Endothelial cell of umbilical vein (primary cell): ENCODE data around the gene KDM7A.

Experiments
- EZH2 ChIP-seq: IDR thresholded peaks from 2 replicates; pipeline ENCODE4 v1.6.1; 2012; ENCODE audit warnings: borderline replicate concordance, low read depth, mild to moderate bottlenecking, moderate library complexity, low read length, inconsistent platforms; ENCODE audit not compliant: severe bottlenecking
- FOS ChIP-seq: IDR thresholded peaks from 2 replicates; pipeline ENCODE4 v1.6.1; 2011; ENCODE audit warnings: mild to moderate bottlenecking, low read length, moderate library complexity, borderline replicate concordance; ENCODE audit not compliant: insufficient read depth
- MYC ChIP-seq: IDR thresholded peaks from one replicate; pipeline ENCODE4 v1.6.1; 2011; ENCODE audit warnings: mild to moderate bottlenecking, low read depth, low read length
- POLR2A ChIP-seq: IDR thresholded peaks from 2 replicates; pipeline ENCODE4 v1.6.1; 2012; ENCODE audit warnings: low read depth, mild to moderate bottlenecking, control low read depth, low read length
- TF ChIP-seq, protein P1 (sequence below), 2 donors: IDR thresholded peaks; 1 replicate in 1 of 2; 2 replicates in 1 of 2; pipeline ENCODE4 v1.5.1; 2011; ENCODE audit warnings: low read length in 2 of 2, mild to moderate bottlenecking in 2 of 2, moderate library complexity in 2 of 2, control low read depth in 1 of 2, inconsistent platforms in 1 of 2, low read depth in 1 of 2; ENCODE audit not compliant: insufficient read depth in 1 of 2; ENCODE audit errors: extremely low read depth in 1 of 2

DNA sequence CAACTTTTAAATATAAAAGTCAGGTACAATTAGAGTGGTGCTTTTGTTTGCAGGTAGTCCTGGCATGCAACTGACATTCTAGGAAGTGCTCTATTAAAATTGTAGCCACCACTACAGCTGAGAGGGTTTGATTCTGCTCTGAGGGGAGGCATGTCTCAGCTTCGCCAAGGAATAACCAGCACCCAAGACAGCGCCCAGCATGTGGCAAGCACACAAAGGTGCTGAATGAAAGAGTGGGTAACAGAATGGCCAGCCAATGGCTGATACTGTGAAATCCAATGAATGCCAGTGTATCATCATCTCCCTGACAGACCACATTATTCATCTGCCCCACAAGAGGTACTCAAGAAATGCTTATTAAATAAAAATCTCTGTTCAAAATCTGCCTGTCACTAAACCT, 121.0 kb downstream of the KDM7A start:
- no peak for TF ChIP-seq POLR2A
- TF ChIP-seq, protein P1, sequence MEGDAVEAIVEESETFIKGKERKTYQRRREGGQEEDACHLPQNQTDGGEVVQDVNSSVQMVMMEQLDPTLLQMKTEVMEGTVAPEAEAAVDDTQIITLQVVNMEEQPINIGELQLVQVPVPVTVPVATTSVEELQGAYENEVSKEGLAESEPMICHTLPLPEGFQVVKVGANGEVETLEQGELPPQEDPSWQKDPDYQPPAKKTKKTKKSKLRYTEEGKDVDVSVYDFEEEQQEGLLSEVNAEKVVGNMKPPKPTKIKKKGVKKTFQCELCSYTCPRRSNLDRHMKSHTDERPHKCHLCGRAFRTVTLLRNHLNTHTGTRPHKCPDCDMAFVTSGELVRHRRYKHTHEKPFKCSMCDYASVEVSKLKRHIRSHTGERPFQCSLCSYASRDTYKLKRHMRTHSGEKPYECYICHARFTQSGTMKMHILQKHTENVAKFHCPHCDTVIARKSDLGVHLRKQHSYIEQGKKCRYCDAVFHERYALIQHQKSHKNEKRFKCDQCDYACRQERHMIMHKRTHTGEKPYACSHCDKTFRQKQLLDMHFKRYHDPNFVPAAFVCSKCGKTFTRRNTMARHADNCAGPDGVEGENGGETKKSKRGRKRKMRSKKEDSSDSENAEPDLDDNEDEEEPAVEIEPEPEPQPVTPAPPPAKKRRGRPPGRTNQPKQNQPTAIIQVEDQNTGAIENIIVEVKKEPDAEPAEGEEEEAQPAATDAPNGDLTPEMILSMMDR (IDR thresholded peaks at IDR 0.05; ENCODE audit: extremely low read depth in 1 of 2, insufficient read depth in 1 of 2, low read depth in 1 of 2, low read length in 2 of 2): no peak
- no peak for TF ChIP-seq EZH2
- no peak for TF ChIP-seq MYC
- no peak for TF ChIP-seq FOS
